Tibial artery (tissue), 4 donors: ENCODE measurements around the gene WNK3.

ENCODE experiments used
- DNase-seq, 2 donors: peaks; one replicate each; pipeline ENCODE4 v3.0.0-alpha.2; 2019
- H3K27ac ChIP-seq, 2 donors: fragments of 200-600 bp; sonication (generic) in 1 of 2; 1 replicate in 1 of 2; 2 replicates in 1 of 2; pipeline ENCODE4 v1.5.1; 2018 to 2019; ENCODE audit warnings: mild to moderate bottlenecking in 1 of 2
- H3K27me3 ChIP-seq, 2 donors: fragments of 200-600 bp; sonication (generic) in 1 of 2; one replicate each; pipeline versions ENCODE4 v1.5.1 to v1.6.0; 2016 to 2019
- H3K36me3 ChIP-seq, 3 donors: fragments of 200-600 bp; sonication (generic) in 2 of 3; one replicate each; pipeline ENCODE4 v1.5.1; 2016 to 2019; ENCODE audit warnings: mild to moderate bottlenecking in 2 of 3
- H3K4me1 ChIP-seq, 4 donors: fragments of 200-600 bp; sonication (generic) in 2 of 4; 1 replicate in 3 of 4; 2 replicates in 1 of 4; pipeline ENCODE4 v1.5.1; 2016 to 2019
- H3K4me3 ChIP-seq, 2 donors: fragments of 200-600 bp; sonication (generic) in 1 of 2; 1 replicate in 1 of 2; 2 replicates in 1 of 2; pipeline ENCODE4 v1.5.1; 2018 to 2019; ENCODE audit warnings: mild to moderate bottlenecking in 2 of 2
- H3K9me3 ChIP-seq, 3 donors: fragments of 200-600 bp; sonication (generic) in 1 of 3; one replicate each; pipeline ENCODE4 v1.5.1; 2016 to 2019
- intact Hi-C: fragments of 100-400 bp; cut with DNase I; formaldehyde crosslinking; loops from one replicate; pipeline ENCODE4 v1.15.0; 2023; ENCODE audit warnings: low total_unique reads
- TF ChIP-seq, protein P1 (sequence below), 2 experiments: fragments of 200-600 bp in 1 of 2; fragments of 450-650 bp in 1 of 2; IDR thresholded peaks; one replicate each; pipeline ENCODE4 v1.5.1; 2017 to 2019; ENCODE audit warnings: antibody characterized with exemption in 2 of 2, mild to moderate bottlenecking in 1 of 2, moderate library complexity in 1 of 2

The WNK3 gene

DNA sequence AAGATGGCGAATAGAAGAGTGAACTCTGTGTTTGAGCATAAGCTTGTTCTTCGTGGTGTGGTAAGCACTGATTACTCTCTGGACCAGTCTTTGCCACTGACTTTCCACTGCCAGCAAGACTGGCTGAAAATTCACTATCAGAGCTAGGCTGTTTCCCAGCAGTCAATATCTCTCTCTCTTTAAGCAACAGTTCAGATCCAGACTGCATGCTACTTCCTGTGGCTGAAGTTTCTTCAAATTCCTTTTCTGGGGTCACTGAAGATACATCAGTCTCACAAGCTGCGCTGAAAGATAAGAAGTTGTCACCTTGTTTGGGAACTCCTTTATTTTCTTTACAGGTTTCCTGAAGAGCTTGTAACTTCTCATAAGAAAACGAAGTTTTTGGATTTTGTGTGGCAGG is 120.8 kb downstream of the WNK3 start:
- H3K36me3 ChIP-seq: no peaks in the 10 kb centered on the region
- peaks cover 0 to 9% (median 0%) of the 10 kb centered on the region in 3 donors for H3K9me3 ChIP-seq
- no peak overlapping the region for H3K27ac ChIP-seq
- DNase-seq: no peak
- H3K4me3 ChIP-seq: no peak overlapping the region
- no peaks in the 10 kb centered on the region for H3K27me3 ChIP-seq
- intact Hi-C loops: no loop called here
- TF ChIP-seq, protein P1, sequence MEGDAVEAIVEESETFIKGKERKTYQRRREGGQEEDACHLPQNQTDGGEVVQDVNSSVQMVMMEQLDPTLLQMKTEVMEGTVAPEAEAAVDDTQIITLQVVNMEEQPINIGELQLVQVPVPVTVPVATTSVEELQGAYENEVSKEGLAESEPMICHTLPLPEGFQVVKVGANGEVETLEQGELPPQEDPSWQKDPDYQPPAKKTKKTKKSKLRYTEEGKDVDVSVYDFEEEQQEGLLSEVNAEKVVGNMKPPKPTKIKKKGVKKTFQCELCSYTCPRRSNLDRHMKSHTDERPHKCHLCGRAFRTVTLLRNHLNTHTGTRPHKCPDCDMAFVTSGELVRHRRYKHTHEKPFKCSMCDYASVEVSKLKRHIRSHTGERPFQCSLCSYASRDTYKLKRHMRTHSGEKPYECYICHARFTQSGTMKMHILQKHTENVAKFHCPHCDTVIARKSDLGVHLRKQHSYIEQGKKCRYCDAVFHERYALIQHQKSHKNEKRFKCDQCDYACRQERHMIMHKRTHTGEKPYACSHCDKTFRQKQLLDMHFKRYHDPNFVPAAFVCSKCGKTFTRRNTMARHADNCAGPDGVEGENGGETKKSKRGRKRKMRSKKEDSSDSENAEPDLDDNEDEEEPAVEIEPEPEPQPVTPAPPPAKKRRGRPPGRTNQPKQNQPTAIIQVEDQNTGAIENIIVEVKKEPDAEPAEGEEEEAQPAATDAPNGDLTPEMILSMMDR (IDR thresholded peaks at IDR 0.05): no peak
- H3K4me1 ChIP-seq: no peaks in the 10 kb centered on the region

DNA sequence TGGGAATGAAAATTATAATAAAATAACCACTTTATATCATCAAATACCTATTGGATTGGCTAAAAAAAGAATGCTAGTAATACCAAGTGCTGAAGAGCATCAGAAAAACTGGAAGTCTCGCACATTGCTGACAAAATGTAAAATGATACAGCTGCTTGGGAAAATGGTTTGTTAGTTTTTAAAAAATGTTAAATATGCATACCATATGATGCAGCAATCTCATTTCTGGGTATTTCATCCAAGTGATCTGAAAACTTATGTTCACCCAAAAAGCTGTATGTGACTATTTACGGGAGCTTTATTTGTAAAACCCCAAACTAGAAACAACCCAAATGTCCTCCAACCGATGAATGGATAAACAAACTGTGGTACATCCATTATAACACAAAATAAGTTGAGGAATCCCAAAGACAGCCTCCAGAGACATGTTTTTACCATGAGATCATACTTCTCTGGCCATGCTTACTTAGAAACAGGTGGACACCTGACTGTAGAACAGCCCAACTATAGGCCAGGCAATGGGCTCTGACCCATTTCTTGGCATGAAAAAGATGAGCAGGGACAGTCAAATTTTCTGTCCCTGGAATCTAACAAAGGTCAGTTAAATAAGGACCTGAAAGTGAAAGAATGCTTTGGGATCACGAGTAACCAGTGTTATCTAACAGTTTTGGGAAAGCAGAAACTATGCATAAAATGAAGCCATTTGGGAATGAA is 127.3 kb downstream of the WNK3 start:
- Histone ChIP-seq H3K36me3 (no peaks in the 10 kb centered on the region), H3K4me1 (no peaks in the 10 kb centered on the region), H3K9me3 (no peaks in the 10 kb centered on the region), H3K27me3 (no peaks in the 10 kb centered on the region), H3K4me3 (no peak overlapping the region), H3K27ac (no peak overlapping the region)
- TF ChIP-seq, protein P1 (IDR thresholded peaks at IDR 0.05): no peak
- DNase-seq: no peak
- intact Hi-C loops: no loop called here

DNA sequence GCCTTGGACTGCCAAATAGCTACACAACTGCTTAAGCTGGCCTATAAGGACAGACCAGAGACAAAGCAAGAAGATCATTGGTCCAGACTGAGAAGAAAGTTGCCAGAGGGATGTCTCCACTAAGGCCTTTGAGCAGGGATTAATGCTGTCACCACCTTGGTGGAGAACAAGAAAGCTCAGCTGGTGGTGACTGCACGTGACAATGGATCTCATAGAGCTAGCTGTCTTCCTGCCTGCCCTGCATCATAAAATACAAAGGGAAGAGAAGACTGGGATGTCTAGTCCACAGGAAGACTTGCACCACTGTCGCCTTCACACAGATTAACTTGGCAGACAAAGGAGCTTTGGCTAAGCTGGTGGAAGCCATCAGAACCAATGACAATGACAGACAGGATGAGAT is 134.3 kb downstream of the WNK3 start:
- Histone ChIP-seq H3K27me3 (no peaks in the 10 kb centered on the region), H3K27ac (no peak overlapping the region), H3K9me3 (no peaks in the 10 kb centered on the region), H3K36me3 (no peaks in the 10 kb centered on the region), H3K4me3 (no peak overlapping the region), H3K4me1 (no peaks in the 10 kb centered on the region)
- intact Hi-C loops: no loop called here
- TF ChIP-seq, protein P1 (IDR thresholded peaks at IDR 0.05): no peak
- no peak for DNase-seq

DNA sequence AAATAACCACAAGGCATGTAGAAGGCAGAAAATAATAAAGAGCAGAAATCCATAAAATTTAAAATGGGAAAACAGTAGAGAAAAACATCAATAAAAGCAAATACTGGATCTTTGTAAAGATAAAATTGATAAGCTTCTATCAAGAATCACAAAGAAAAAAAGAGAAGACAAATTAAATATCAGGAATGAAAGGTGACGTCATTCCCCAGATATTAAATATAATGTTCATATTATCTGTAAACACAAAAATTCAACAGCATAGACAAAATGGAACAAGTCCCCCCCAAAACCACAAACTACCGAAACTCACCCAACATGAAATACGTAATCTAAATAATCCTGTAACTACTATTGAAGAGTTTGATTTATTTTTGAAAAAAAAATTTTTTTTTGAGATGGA is 144.2 kb downstream of the WNK3 start:
- TF ChIP-seq, protein P1 (IDR thresholded peaks at IDR 0.05): no peak
- intact Hi-C loops: no loop called here
- H3K27ac ChIP-seq: no peak overlapping the region

DNA sequence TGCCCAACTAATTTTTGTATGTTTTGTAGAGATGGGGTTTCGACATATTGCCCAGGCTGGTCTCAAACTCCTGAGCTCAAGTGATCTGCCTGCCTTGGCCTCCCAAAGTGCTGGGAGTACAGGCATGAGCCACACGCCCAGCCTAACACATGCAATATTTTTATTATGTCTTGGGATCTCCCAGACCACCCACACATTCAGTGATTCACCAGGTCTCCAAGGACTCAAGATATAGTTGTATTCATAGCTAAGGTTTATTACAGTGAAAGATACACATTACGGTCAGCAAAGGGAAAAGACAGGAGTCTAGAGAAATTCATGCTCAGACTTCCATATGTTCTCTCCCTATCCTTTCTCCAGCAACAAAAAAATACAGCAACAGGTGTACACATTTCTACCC is 149.3 kb downstream of the WNK3 start:
- no peaks in the 10 kb centered on the region for H3K36me3 ChIP-seq

More for the DNA sequence above, 144.2 kb downstream of the WNK3 start:
- DNase-seq: no peak
- no peaks in the 10 kb centered on the region for H3K4me1 ChIP-seq
- no peaks in the 10 kb centered on the region for H3K27me3 ChIP-seq
- H3K9me3 ChIP-seq: no peaks in the 10 kb centered on the region
- H3K4me3 ChIP-seq: no peak overlapping the region
- H3K36me3 ChIP-seq: no peaks in the 10 kb centered on the region

More for the DNA sequence above, 149.3 kb downstream of the WNK3 start:
- intact Hi-C loops: no loop called here
- Histone ChIP-seq H3K27me3 (no peaks in the 10 kb centered on the region), H3K4me1 (no peaks in the 10 kb centered on the region), H3K9me3 (no peaks in the 10 kb centered on the region), H3K27ac (no peak overlapping the region), H3K4me3 (no peak overlapping the region)
- DNase-seq: no peak
- TF ChIP-seq, protein P1 (IDR thresholded peaks at IDR 0.05): no peak
